K562 (cell line): ENCODE data around the gene ADAMTS1. TPM values are rescaled to one million over a fixed set of nuclear protein-coding genes. Genes with fewer than 3 reads are reported as not detected.

ENCODE experiments used
- ATAC-seq: fragments of 200-7000 bp; cut with Tn5 transposase; 3 replicates; pipeline ENCODE4 v1.9.1; 2020; ENCODE audit warnings: moderate library complexity
- BruUV-seq: library from RNA; stranded (reverse); fragments of 400-500 nt; replicated peaks from 2 replicates; lab custom pipeline; 2021; lab: Mats Ljungman, UMichigan
- CTCF ChIA-PET: fragments of 300-600 bp; formaldehyde crosslinking; extraction: SDS; loops from one replicate; lab custom pipeline; 2021; ENCODE audit warnings: low intra/inter-chr PET ratio; lab: Yijun Ruan, JAX
- POLR2A ChIA-PET: fragments of 300-600, 350-650 bp; sonication (Branson Sonifier 250); formaldehyde crosslinking; extraction: SDS; loops from one replicate; lab custom pipeline; 2021; ENCODE audit warnings: antibody characterized with exemption, inconsistent platforms; lab: Yijun Ruan, JAX
- DNase-seq, 4 experiments: peaks; one replicate each; pipeline versions ENCODE4 v3.0.0 to v3.0.0-alpha.2; 2011 to 2018; ENCODE audit warnings: low spot score in 3 of 4, mixed read lengths in 3 of 4; ENCODE audit errors: extremely low read depth in 1 of 4
- FAIRE-seq: peaks from 2 replicates; lab custom pipeline; 2011; peaks lifted over from hg19 to GRCh38; lab: Jason Lieb, UNC
- H2AFZ ChIP-seq: 2 replicates; pipeline ENCODE4 v1.6.0; 2011; ENCODE audit warnings: low read depth, low read length, control low read depth, inconsistent platforms
- H3K27ac ChIP-seq: fragments of 200-600 bp; 3 replicates; pipeline ENCODE4 v1.8.0; 2011; ENCODE audit warnings: low read depth, mild to moderate bottlenecking, control low read depth, inconsistent platforms, low read length, moderate library complexity, mixed read lengths; ENCODE audit errors: extremely low read depth
- H3K27me3 ChIP-seq, 2 experiments: fragments of 300-600 bp in 1 of 2; 2 replicates in 1 of 2; 3 replicates in 1 of 2; pipeline versions ENCODE4 v1.6.0 to v1.8.0; 2011; ENCODE audit warnings: inconsistent platforms in 2 of 2, low read length in 2 of 2, mild to moderate bottlenecking in 1 of 2, mixed read lengths in 1 of 2, moderate library complexity in 1 of 2; ENCODE audit not compliant: control insufficient read depth in 2 of 2, insufficient read depth in 2 of 2
- H3K36me3 ChIP-seq: fragments of 300-600 bp; 3 replicates; pipeline ENCODE4 v1.8.0; 2011; ENCODE audit warnings: mild to moderate bottlenecking, low read length, inconsistent platforms; ENCODE audit not compliant: control insufficient read depth, insufficient read depth
- H3K4me1 ChIP-seq, 2 experiments: fragments of 200-600 bp in 1 of 2; replicated peaks in 1 of 2; 2 replicates in 1 of 2; 3 replicates in 1 of 2; pipeline versions ENCODE4 v1.5.1 to v1.8.0; 2011; ENCODE audit warnings: inconsistent platforms in 2 of 2, low read length in 2 of 2, mild to moderate bottlenecking in 1 of 2, mixed read lengths in 1 of 2, moderate library complexity in 1 of 2; ENCODE audit not compliant: control insufficient read depth in 2 of 2, insufficient read depth in 2 of 2
- H3K4me2 ChIP-seq: 2 replicates; pipeline ENCODE4 v1.6.1; 2011; ENCODE audit warnings: low read length, control low read depth, inconsistent platforms, mixed read lengths; ENCODE audit not compliant: insufficient read depth
- H3K4me3 ChIP-seq: fragments of 200-600 bp; sonication (generic), shearing (Covaris generic); 2 replicates; pipeline ENCODE4 v1.5.1; 2016; ENCODE audit warnings: control low read depth, inconsistent platforms
- H3K79me2 ChIP-seq: fragments of 200-600 bp; 3 replicates; pipeline ENCODE4 v1.8.0; 2011; ENCODE audit warnings: low read length, inconsistent platforms; ENCODE audit not compliant: control insufficient read depth, insufficient read depth
- H3K9ac ChIP-seq, 2 experiments: 2 replicates each; pipeline versions ENCODE4 v1.6.0 to v1.6.1; 2011; ENCODE audit warnings: low read depth in 2 of 2, low read length in 2 of 2, control low read depth in 1 of 2, inconsistent platforms in 1 of 2, mild to moderate bottlenecking in 1 of 2, mixed read lengths in 1 of 2; ENCODE audit not compliant: insufficient read depth in 1 of 2
- H3K9me1 ChIP-seq: one replicate; pipeline ENCODE4 v1.6.0; 2011; ENCODE audit warnings: inconsistent platforms, mild to moderate bottlenecking, low read length, moderate library complexity; ENCODE audit not compliant: control insufficient read depth, insufficient read depth
- H3K9me3 ChIP-seq: replicated peaks from 2 replicates; pipeline ENCODE4 v1.5.1; 2011; ENCODE audit warnings: low read depth, low read length, inconsistent platforms; ENCODE audit not compliant: control insufficient read depth, insufficient read depth
- H4K20me1 ChIP-seq: replicated peaks from 2 replicates; pipeline ENCODE4 v1.6.1; 2011; ENCODE audit warnings: low read length, inconsistent platforms, mixed read lengths; ENCODE audit not compliant: control insufficient read depth, insufficient read depth
- ARID1B ChIP-seq: fragments of 450-650 bp; IDR thresholded peaks from 2 replicates; pipeline ENCODE4 v1.6.1; 2016; ENCODE audit warnings: antibody characterized with exemption, mild to moderate bottlenecking, inconsistent platforms
- CAMTA2 ChIP-seq: fragments of 250-450 bp; sonication (Bioruptor Pico); conservative IDR thresholded peaks from 2 replicates; pipeline ENCODE4 v1.5.1; 2022
- CREB1 ChIP-seq, 2 experiments: sonication (generic) in 1 of 2; formaldehyde crosslinking in 1 of 2; IDR thresholded peaks; 2 replicates each; pipeline versions ENCODE4 v1.6.1 to v1.8.0; 2012 to 2022; ENCODE audit warnings: inconsistent platforms in 1 of 2, mild to moderate bottlenecking in 1 of 2, missing genetic modification reagents in 1 of 2, moderate library complexity in 1 of 2
- ELF4 ChIP-seq: fragments of 450-650 bp; formaldehyde crosslinking; IDR thresholded peaks from 2 replicates; pipeline ENCODE4 v1.4.0; 2022; ENCODE audit warnings: missing genetic modification characterization
- FOSL1 ChIP-seq: fragments of 200-800 bp; sonication (Bioruptor generic); conservative IDR thresholded peaks from 2 replicates; pipeline ENCODE4 v1.6.1; 2016; ENCODE audit warnings: missing genetic modification characterization, missing compliant biosample characterization
- MCM5 ChIP-seq: fragments of 450-650 bp; IDR thresholded peaks from 2 replicates; pipeline ENCODE4 v1.6.1; 2016; ENCODE audit warnings: low read depth
- MEF2A ChIP-seq: IDR thresholded peaks from 2 replicates; pipeline ENCODE4 v1.6.1; 2011; ENCODE audit warnings: low read depth, mild to moderate bottlenecking, low read length, moderate library complexity; ENCODE audit not compliant: control insufficient read depth
- MYC ChIP-seq, 2 experiments: fragments of 250-450 bp in 1 of 2; sonication (Bioruptor Pico) in 1 of 2; IDR thresholded peaks; 2 replicates each; pipeline versions ENCODE4 v1.5.1 to v1.6.1; 2012 to 2021; ENCODE audit warnings: low read depth in 2 of 2, borderline replicate concordance in 1 of 2, improper control_type of control experiment in 1 of 2, low read length in 1 of 2, mild to moderate bottlenecking in 1 of 2, moderate library complexity in 1 of 2
- POLR2B ChIP-seq: fragments of 450-650 bp; IDR thresholded peaks from 2 replicates; pipeline ENCODE4 v1.6.1; 2018; ENCODE audit warnings: low read depth; ENCODE audit not compliant: partially characterized antibody
- SAP30 ChIP-seq: fragments of 200-600 bp; sonication (generic); IDR thresholded peaks from 2 replicates; pipeline ENCODE4 v1.6.1; 2012; ENCODE audit warnings: borderline replicate concordance, low read depth, mild to moderate bottlenecking, moderate library complexity, low read length, control low read depth, inconsistent platforms; ENCODE audit not compliant: insufficient read depth, poor library complexity, severe bottlenecking
- TCF7 ChIP-seq: sonication (generic); IDR thresholded peaks from 2 replicates; pipeline ENCODE4 v1.6.1; 2016; ENCODE audit warnings: antibody characterized with exemption, borderline replicate concordance
- WHSC1 ChIP-seq: IDR thresholded peaks from one replicate; pipeline ENCODE4 v1.6.1; 2012; ENCODE audit warnings: low read length, control low read depth, inconsistent platforms
- ZNF174 ChIP-seq: fragments of 250-450 bp; sonication (Bioruptor Pico); IDR thresholded peaks from 2 replicates; pipeline ENCODE4 v1.4.0; 2020; ENCODE audit warnings: mild to moderate bottlenecking
- ZNF395 ChIP-seq: fragments of 200-800 bp; sonication (Bioruptor generic); IDR thresholded peaks from 2 replicates; pipeline ENCODE4 v1.6.1; 2017; ENCODE audit warnings: missing genetic modification characterization, missing compliant biosample characterization
- WGBS: fragments of 100-300 bp; shearing (Covaris generic); methylation state at CpG from one replicate; pipeline ENCODE4 v1.1.6; 2016; ENCODE audit warnings: low coverage, mixed read lengths; ENCODE audit not compliant: insufficient coverage; ENCODE audit errors: missing lambda C conversion rate; 5-methylcytosine and 5-hydroxymethylcytosine counted together
- in situ Hi-C: fragments of 300-500 bp; cut with MboI; formaldehyde crosslinking; loops from 4 replicates; pipeline ENCODE4 v1.15.0; 2018; ENCODE audit warnings: inconsistent platforms, mixed read lengths
- intact Hi-C: fragments of 100-400 bp; cut with micrococcal nuclease; formaldehyde crosslinking; loops from 2 replicates; pipeline ENCODE4 v1.14.2; 2022
- polyA plus RNA-seq, 8 experiments: library from polyadenylated mRNA; depleted of rRNA in 4 of 8; stranded (reverse) in 5 of 8; unstranded in 3 of 8; fragments of >200 nt; fragmentation: Nextera tagmentation in 2 of 8; fragmentation: Illumina TruSeq in 1 of 8; extraction: Ambion mirVana in 2 of 8; extraction: Trizol in 1 of 8; gene quantifications; 2 replicates each; pipeline versions ENCODE4 v1.2.1 to v1.2.3, GENCODE V29; 2011 to 2014; ENCODE audit warnings: inconsistent platforms in 1 of 8, missing spikeins in 1 of 8
- total RNA-seq, 7 experiments: library from RNA; depleted of rRNA in 6 of 7; stranded (reverse); fragments of >200 nt in 6 of 7; fragmentation: Illumina TruSeq in 2 of 7; extraction: Trizol in 2 of 7; gene quantifications; 2 replicates each; pipeline versions ENCODE4 v1.2.1 to v1.2.3, GENCODE V29; 2011 to 2021; ENCODE audit warnings: low replicate concordance in 1 of 7

ADAMTS1 gene
- total and polyA plus RNA-seq, 9 of the 15 experiments (the other 6 are each of a cell fraction or from before 2014, with no cell fraction given), result 0.01 to 0.58 TPM; not detected in 7

- Histone ChIP-seq H3K79me2 (no peaks in the 10 kb centered on the region), H3K9me3 (0 out of 2 replicates have a peak, but pooled peaks cover 2% of the 10 kb centered on the region), H3K27me3 (no peaks in the 10 kb centered on the region), H3K4me2 (no peak overlapping the region), H3K27ac (no peak overlapping the region), H3K9ac (no peak overlapping the region), H3K4me1 (no peaks in the 10 kb centered on the region), H2AFZ (no peak overlapping the region), H4K20me1 (no peaks in the 10 kb centered on the region), H3K36me3 (no peaks in the 10 kb centered on the region), H3K4me3 (no peak overlapping the region)
- DNase-seq (no peak), FAIRE-seq (no peak), ATAC-seq (no peak)
- no TSS peak for BruUV-seq
- 2% methylated on average over 3 of the region's 3 CpGs for WGBS
- intact Hi-C loops (no loop called here), in situ Hi-C loops (no loop called here)
- POLR2A ChIA-PET, result no interaction called here
- CTCF ChIA-PET, result no interaction called here
- TF ChIP-seq CREB1 (IDR thresholded peaks at IDR 0.05) (no peak), CREB1 (CRISPR knock-in tag; IDR thresholded peaks at IDR 0.05) (no peak), TCF7 (no peak), MYC (IDR thresholded peaks at IDR 0.05; ENCODE audit: low read depth, low read length) (no peak), MYC (CRISPR knock-in tag; IDR thresholded peaks at IDR 0.05; ENCODE audit: borderline replicate concordance, low read depth) (no peak)
- TF ChIP-seq, all 486 proteins: peak for 0
- no peaks in the 10 kb centered on the region for H3K9me1 ChIP-seq
Measured at GRCh38 chr21:26836528-26836927, 8.7 kb downstream of the ADAMTS1 start.

GRCh38 chr21:26835714-26836265 lies 9.4 kb downstream of the ADAMTS1 start:
- Histone ChIP-seq H3K36me3 (no peaks in the 10 kb centered on the region), H3K4me1 (no peaks in the 10 kb centered on the region), H4K20me1 (no peaks in the 10 kb centered on the region), H3K9me3 (0 out of 2 replicates have a peak, but pooled peaks cover 2% of the 10 kb centered on the region), H2AFZ (no peak overlapping the region), H3K27me3 (no peaks in the 10 kb centered on the region), H3K9ac (no peak overlapping the region), H3K4me2 (no peak overlapping the region), H3K9me1 (no peaks in the 10 kb centered on the region), H3K27ac (no peak overlapping the region), H3K79me2 (no peaks in the 10 kb centered on the region), H3K4me3 (no peak overlapping the region)
- intact Hi-C loops (no loop called here), in situ Hi-C loops (no loop called here)
- ChIA-PET POLR2A (no interaction called here), CTCF (no interaction called here)
- WGBS, result 0% methylated on average over 2 of the region's 2 CpGs
- no peak for ATAC-seq
- no peak for DNase-seq
- FAIRE-seq, result no peak
- no TSS peak for BruUV-seq
- TF ChIP-seq CAMTA2 (CRISPR knock-in tag) (no peak), ZNF395 (CRISPR knock-in tag) (no peak), POLR2B (no peak), ELF4 (no peak), ARID1B (no peak), FOSL1 (tag) (no peak), MEF2A (no peak), ZNF174 (no peak), WHSC1 (no peak), SAP30 (no peak), MCM5 (no peak)
